ENCODE measurements around the gene MYO3B.

MYO3B gene

GRCh38 chr2:170492010-170492409 lies 314.1 kb downstream of the MYO3B start:
- no peak for DNase-seq

- DNase-seq: no peak
These were observed 315.6 kb downstream of the MYO3B start for GRCh38 chr2:170493426-170494097.

DNA sequence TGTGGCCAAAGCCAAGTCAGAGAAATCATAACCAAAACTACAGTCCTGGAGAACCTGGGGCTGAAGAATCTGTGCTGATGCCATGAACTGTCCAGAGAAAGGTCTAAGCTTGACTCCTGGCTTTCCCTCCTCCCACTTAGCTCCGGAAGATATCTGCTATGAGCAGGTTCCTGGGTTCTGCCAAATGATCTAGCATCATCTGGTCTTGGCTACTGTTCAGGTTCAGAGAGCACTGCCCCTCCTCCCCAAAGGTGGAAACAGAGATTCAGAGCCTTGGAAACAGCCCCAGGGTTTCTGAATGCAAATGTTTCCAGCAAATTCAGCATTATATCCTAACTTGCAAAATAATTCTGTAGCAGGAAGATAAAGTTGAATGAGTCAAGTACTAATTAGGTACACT lies 317.9 kb downstream of the MYO3B start:
- no peak for DNase-seq

DNA sequence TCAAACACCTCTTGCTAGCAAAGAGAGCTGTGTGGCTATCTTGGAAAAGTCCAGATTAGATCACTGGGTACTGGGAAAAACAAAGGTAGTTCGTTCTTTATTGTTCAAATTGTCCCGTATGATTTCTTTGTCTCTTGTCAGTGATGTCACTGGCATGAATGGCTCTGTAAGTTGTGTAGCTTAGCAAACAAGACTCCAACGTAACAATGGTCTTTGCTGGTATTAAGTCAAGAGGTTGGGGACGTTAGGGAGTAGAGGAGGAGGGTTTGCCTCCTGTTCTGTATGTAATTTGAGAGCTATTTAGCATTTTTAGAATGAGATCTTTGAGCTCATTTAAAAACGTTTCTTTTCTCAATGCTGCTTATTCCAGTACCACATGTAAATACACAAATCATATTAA lies 320.7 kb downstream of the MYO3B start:
- DNase-seq: no peak

DNA sequence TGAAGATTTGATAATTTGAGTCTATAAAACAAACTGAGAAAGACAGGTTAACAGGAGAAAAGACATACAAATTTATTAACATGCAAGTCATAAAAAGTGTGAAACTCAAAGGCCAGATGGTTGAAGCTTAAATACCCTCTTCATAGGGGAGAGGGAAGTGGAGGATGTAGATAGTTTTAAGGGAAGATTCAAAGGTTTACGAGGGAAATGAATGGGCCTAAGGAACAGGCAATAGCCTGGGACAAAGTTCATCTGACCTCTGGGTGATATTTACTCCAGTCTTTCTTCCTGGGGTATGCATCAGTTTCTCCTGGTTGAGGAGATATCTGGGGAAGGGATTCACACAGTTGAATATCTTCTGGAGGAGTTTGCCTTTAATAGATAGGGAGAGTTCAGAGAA lies 322.2 kb downstream of the MYO3B start:
- no peak for DNase-seq

- DNase-seq: no peak
These were observed 322.8 kb downstream of the MYO3B start for GRCh38 chr2:170500770-170501169.

- no peak for DNase-seq
These were observed 323.6 kb downstream of the MYO3B start for GRCh38 chr2:170501421-170502043.

DNA sequence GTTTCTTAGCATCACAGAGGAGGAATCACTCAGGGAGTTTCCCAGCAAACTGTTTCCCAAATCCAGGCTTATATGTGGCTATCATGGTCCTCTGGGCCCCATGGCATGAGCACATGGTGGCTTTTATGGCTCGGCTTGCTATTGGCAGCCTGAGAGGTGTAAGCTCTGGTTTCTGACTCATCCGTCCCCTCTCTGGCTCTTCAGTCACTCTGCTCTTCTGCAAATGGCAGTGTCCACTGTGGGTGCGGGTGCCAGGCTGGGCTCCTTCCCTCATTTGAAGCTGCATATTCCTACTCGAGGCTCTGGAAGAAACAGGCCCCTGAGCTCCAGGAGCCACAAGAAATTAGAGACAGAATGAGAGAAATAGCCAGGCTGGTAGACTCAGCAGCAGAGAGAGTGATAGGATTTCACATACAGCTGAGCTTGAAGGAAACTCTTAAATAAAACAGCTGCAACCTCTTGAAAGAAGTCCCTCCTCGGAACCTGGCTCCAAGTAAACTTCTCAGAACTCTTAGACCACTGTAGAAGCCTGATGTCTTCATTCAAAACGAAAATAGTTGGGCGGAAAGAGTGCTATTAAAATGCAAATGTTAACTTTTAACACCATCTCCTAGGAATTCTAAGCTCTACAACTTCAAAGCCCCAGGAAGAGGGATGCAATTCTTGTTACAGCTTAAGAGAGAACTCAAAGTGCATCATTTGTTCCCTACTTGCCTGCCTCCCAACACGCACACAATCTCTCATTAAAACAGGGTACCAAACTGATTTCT lies 324.6 kb downstream of the MYO3B start:
- no peak for DNase-seq

DNA sequence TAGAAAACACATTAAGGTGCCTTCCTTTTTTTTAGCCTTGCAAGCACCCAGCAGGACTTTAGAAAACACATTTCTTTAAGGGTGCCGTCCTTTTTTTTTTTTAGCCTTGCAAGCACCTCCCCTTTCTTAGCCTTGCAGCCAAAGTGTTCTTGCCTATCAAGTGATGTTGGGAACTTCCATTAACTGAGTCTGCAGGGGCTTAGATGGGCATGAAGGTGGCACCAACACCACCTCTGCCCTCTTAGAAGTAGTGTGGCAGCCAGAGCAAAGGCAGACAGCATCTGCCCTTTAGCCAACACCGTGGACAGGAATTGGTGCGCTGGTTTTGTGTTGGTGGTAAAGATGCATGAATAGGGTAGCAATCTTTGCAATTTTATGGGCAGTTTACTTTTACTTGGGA lies 325.6 kb downstream of the MYO3B start:
- no peak for DNase-seq

DNA sequence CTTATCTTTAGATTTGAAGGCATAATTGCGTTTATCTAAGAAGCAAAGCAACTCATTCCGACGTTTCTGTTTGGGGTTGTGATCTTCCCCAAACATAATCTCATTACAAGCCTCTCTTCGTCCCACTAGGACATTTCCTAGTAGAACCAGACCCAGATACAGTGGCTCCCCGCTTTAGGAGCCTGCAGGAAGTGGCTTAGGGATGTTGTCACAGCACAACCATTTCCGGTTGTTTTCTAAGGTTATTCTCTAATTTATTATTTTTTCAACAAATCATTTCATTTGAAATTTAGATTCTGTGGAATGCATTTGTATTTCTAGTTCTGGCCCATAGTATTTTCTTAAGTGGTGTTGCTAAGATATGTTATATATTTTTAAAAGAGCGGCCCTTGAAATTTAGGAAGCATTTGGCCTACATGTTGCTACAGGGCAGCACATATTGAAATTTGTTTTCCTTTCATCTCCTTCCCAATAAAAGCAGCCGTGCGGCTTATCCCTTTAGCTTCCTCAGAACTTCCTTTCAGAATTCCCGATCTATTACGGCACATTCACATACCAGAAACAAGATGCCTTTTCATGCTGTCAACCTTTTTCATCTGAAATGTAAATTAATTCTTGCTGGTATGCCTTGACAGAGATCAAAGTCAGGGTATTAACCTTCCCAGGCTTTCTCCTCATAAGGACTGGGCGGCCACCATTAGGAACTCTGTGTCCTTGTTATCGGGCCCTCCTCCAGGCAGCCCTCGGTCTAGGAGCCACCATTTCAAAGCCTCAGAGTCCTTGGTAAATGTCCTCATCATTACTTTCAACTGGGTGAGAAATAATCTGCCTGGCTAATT lies 326.2 kb downstream of the MYO3B start:
- DNase-seq: no peak

DNA sequence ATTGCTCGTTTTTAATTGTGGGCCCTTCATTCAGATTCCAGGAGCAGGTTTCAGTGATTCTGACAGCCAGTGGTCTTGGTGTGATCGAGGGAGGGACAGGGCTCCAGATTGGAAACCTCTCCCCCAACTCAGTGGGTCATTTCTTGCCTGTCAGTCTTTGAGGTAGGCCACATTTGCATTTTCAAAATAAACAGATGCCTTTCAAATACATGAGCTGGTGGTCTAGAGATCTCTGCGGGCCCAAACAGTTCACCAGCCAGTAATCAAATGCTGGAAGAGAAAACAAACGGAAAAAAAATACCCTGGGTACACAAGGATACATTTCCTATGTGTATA lies 326.8 kb downstream of the MYO3B start:
- no peak for DNase-seq

GRCh38 chr2:170505631-170506275 lies 327.8 kb downstream of the MYO3B start:
- no peak for DNase-seq

DNA sequence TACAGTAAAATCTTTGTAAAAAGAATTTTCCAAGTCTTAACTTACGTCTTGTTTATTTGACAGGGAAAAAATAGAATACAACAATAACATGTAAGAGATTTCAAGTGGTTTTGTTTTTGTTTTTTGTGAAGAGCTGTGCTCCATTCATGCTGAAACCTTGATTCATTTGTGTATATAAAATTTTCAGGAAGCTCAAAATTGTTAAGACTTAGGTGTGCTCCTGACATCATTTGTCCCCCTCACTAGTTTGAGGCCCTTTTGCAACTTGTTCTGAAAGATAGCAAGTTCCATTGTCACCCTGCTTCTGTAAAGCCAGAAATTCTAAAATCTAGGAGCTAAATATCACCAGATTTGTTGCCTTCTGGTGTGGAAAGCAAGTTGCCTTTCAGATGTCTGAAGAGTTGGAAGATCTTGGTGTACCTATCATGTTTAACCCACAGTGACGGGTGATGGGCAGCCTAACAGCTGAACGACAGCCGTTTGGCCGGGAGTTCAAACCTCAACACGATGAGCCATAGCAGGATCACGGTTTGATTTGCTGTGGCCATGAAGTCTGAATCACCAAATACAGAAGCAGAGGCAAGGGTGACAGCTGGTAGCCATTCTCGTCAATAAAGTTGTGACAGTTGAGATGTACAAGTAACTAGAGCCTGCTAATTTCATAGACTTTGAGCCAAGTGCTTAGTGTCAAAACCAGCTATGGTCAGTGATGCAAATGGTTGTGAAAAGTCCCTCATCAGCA lies 331.7 kb downstream of the MYO3B start:
- no peak for DNase-seq

- no peak for DNase-seq
These were observed 334.3 kb downstream of the MYO3B start for GRCh38 chr2:170512266-170512665.

DNA sequence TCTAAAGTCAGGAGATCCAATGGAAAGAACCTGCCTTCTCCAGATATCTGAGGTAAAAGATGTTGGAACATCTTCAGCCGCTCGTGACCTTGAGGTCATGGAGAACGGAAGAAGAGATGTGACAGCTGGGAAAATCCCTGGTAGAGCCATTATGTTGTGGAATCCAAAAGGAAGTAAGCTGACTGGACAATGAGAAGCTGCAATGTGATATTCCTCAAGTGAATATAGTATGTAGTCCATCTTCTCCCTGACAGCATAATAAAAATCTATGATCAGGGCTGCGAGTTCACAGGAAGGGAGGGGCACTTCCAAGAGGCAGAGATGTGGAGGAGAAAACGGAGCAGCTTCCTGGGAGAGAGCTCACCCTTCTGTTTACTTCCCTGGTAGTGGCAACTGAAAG lies 336.2 kb downstream of the MYO3B start:
- no peak for DNase-seq

GRCh38 chr2:170517538-170517937 lies 339.6 kb downstream of the MYO3B start:
- DNase-seq: no peak

GRCh38 chr2:170518911-170519310 lies 341.0 kb downstream of the MYO3B start:
- no peak for DNase-seq

DNA sequence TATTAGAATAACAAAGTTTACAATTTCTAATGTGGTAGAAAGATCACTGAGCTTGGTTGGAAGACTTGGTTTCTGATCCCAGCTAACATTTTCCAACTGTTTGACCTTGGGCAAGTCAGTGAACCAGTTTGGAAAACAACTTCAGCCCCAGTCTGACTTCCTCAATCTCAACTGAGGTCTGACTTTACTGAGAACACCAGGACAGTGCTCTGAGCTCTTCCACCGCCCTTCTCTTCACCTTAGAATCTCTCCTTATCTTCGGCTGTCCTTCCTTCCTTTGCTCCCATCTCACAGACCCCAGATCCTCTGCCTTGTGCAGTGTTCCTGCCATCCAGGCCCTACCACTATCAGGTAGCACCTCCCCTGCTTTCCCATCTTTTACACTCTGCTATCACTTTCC lies 343.4 kb downstream of the MYO3B start:
- DNase-seq: no peak

DNA sequence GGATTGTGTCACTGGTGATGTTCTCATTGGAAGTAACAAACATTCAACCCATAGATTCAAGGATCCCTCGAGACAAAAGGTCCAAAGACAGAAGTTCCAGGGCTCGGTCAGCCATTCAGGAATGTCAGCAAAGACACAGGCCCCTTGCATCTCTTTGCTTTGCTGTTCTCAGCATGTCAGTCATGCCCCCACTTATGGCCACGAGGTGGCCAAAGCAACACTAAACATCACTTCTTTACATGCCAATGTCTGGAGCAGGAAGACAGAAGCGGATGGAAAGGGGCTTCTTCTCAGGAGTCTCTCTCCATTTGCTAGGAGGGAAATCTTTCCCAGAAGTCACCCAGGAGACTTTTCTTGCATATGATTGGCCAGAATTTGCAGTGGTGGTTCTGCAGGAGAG lies 345.6 kb downstream of the MYO3B start:
- DNase-seq: no peak

DNA sequence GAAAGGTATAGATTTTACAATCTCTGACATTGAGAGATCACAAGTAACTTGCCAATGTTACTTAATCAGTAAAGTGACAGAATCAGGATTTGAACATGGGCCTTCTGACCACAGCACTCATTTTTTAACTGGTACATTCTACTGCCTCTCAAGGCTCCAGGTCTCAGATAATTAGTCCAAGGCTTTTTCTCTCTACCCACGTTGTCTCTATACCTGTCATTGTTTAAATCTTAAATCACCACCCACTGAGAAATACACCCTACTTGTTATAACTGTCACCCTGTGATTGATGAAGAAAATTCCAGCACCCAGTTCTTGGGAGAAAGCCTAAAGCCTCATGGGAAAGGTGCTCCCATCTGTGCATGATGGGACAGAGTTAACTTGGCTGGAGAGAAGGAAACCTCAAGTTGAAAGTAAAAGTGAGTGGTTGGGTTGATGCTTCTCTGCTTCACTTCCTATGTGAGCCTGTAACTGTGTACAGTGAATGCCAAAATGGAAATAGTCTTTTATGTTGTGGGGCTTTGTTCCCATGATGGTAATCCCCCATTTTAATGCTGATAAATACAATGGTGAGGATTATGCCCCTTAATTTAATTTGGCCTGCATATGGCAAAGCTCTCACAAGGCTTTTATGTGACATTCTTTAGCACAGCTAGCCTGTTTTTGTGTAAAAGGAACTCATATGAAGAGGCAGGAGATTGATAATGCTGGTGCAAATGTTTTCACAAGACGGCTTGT lies 347.1 kb downstream of the MYO3B start:
- no peak for DNase-seq

DNA sequence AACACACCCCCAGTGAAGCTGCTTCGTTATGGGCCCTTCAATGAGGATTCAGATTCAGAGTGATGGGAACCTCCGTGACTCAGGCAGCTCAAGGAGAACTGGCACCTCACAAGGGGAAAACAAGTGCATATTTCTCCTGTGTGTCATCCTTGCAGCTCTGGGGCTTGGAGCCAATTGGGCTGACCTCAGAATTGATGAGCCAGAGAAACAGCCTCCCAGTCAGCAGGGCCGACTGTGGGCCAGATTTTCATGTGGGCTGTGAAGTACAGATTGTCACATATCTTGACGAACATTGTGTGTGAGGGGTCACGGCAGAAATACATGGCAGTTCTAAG lies 347.6 kb downstream of the MYO3B start:
- no peak for DNase-seq

DNA sequence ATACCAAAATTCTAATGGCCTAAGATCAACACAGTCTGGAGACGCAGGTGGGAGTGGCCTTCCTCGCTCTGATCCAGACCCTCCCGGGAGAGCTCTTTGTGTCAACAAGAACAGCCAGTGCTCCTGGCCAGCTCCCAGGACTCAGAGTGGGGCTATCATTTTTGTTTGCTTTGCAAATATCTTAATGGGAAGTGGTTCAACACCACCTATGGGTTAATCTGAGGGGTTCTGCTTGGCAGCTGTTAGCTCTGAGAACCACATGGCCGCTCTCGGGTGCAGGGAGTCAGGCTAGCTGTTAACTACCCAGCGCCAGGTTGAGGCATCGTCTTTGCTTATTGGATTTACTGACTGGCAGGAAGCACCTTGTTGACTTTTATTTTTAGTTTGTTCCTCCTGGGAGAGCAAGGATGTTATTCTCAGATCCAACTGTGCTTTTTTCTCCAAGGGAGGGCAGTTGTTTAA lies 352.4 kb downstream of the MYO3B start:
- DNase-seq: no peak

All from activated CD4-positive, CD25-positive, alpha-beta regulatory T cell treated with anti-CD3 and anti-CD28 coated beads, Interleukin-2, amount 50 U/mL, for 72 hours (primary cell).